Embryonic facial prominence (tissue), 1 donor: Measurements from ENCODE around the gene ANKS1B.

ENCODE experiments used
- DNase-seq: peaks from one replicate; pipeline ENCODE4 v3.0.0-alpha.2; 2016; ENCODE audit errors: extremely low spot score

The ANKS1B gene

DNA sequence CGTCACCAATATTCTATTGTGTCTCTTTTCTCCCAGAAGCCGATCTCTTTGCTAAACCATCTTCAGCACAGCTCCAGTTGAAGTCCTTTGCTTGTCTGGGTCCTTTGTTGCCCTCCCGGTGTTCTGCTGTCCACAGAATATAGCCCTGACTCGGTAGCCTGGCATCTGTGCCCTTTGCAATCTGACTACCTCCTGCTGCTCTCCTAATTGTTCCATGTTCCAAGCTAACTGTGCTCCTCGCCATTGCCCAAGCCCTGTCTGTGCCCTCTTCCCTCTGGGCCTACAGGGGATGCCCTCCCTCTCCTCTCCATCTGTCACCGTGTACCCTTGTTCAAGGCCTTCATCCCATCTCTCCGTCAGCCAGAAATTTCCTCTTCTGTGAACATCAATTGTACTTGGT lies 1033.3 kb downstream of the ANKS1B start:
- no peak for DNase-seq

DNA sequence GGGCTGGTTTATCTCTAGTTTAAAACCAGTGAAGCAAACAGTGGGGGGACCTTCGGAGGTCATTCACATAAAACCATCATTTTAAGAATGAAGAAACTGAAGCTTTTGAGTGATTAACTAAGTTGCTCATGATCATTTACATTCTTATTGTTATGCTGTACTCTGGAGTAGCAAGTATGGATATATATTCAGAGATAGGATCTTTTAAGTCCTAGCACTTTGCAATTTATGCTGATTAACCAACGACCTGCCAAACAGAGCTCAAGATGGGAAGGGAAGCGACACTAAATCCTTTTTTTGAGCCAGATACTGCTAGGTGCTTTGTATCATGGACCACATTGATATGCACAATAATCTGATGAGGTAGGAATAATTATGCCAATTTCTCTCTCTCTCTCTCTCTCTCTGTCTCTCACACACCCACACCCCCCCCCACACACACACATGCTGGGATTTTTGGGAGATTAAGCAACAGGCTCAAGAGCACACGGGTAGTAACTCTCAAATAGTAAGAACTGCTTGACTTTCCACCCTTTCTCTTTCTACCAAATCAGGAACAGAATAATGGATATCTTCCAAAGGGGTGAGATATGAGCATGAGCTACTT lies 1036.3 kb downstream of the ANKS1B start:
- DNase-seq, result no peak

DNA sequence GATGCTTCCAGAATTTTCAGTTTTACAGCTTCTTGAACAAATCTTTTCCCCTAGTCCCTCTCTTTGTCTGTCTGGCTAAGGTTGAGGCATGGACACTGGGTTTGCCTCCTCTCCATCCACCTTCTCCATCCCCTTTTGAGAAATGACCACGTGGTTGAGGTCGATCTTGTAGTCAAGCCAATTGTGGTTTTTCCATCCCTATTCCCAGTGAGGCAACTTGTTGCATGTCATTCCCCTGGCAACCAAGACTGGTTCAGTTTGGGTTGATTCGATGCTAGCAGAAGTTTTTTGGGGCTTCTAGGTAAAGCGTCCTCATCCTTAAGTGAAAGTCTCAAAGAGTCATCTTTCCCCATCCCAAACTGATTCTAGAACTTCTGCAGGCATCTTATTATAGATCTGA lies 1038.9 kb downstream of the ANKS1B start:
- no peak for DNase-seq

DNA sequence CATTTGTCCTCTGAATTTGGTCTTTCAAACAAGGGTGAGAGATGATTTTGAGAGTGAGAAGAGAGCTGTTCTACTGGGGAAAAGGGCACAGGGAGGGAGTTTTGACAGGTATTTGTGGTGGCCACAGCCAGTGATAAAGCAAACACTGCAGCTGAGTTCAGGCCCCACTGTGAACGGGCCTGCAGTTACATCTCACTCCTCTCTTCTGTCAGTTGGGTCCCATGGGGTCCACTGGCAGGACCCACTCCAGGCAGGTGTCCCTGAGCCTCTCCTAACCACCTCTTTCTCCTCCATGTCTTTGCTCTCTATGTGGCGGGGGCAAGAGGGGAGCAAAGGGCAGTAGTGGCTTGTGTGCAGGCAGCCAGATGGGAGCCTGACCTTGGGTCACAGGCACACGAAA lies 1044.8 kb downstream of the ANKS1B start:
- DNase-seq, result no peak

DNA sequence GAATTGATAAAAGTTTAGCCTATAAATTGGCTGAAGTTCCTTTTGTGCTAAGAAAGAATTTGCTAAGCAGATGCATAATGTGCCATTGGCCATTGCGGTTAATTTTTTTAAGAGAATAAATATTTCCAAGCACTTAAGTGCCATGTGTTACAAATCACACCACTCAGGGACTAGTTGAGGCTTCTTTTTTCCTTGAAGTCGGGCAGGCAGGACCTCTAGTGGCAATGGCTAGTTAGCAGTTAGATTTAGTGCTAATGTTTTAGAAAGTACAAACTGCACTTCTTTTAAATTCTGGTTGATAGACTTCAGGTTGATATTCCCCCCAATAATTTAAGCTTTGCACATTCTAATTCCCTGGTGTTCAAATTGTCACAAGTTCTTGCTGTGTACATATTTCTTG lies 1045.4 kb downstream of the ANKS1B start:
- no peak for DNase-seq

DNA sequence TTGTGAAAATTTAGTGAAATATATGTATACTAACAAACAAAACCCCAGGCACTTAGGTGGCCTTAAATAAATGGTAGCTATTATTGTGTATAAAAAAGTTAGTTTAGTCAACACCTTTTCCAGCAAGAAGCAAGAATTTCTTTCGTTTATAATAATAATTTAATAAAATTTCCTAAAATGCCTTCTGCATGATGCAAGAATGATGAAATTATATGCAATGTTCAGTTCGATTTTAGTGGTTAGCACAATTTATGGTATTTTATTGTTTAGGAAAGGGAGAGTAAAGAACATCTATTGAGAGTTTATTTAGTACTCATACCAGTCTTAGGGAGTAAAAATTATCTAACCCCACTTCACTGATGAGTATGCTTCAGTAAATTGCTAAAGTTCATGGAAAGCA lies 1048.9 kb downstream of the ANKS1B start:
- no peak for DNase-seq

DNA sequence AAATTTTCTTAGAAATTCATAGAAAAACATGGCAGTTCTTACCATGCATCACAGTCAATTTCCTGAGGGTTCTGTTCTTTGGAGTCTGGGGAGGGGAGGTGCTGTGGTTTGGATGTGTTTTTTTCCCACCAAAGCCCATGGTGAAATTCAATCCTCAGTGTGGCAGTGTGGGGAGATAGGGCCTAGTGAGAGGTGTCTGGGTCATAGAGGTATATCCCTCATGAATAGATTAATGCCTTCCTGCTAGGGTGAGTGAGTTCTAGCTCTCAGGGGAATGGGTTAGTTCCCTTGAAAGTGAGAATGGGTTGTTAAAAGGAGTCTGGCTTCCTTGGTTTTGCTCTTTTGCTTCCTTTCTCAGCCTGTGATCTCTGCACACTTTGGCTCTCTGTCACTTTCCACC lies 1061.9 kb downstream of the ANKS1B start:
- no peak for DNase-seq

DNA sequence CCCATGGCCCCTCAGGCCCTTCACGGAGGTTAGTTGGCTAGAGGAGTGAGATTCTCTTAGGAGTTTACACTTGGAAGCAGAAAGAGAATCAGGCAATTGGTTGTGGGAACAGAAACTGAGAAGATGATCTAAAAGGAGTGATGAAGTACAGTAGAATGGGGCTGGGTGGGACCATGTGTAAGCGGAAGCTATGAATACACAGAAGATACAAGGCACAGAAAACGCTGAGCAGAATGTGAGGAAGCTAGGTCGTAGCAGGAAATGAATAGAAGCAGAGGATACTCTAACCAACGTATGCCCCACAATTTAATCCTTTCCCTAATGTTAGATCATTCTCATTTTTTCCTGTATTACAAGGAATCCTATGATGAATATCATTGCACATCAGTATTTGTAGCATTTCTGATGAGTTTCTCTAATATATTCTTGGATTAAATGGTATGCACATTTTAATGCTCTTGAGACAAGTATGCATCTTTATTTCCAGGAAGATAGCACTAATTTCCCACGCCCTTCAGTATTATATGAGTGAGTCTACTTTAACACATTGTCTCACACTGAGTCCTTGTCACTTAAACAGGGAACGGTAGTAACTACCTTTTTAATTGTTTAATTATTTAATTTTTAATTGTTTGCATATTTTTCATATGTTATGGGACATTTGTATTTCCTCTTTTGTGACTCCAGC lies 1066.4 kb downstream of the ANKS1B start:
- DNase-seq, result no peak

DNA sequence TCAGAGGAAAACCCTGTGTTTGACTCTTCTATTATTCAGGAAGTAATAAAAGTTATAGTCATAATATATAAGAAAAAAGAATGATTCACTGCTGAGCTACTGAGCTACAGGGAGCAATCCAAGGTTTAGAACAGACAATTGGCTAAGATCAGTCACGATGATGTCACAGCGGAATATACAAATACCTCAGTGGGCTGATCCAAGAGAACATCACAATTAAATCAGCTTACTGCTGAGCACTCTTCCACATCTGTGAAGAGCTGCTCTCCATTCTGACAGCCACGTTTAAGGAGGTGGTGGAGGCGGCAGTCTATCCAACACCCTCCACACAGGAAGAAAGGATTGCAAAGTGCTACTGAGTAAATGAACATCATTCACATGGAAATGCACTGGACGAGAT lies 1068.6 kb downstream of the ANKS1B start:
- DNase-seq, result no peak

DNA sequence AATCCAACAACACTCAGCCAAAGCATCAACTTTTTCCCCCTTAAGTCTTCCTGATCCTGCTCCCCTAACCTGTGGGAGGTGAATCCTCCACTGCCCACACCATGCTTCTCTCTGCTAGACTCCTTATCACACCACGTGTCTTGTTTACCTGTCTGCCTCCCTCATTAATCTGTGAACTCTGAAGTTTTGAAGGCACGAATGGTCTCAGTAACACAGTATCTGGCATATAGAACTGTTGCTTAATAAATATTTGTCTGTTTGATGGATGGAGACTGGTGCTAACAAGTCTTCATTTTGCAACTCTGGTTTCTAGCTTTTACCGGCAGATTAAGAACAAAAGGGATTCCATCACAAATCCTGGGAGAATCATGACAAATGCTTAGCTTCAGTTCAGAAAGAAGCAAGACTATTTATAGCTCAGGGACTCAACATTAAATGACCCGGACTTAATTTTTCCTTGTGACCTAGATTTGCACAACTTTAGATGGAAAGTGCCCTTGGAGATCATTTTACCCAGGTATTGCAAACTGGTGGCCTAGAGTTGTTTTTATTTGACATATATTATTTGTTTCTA lies 1072.2 kb downstream of the ANKS1B start:
- DNase-seq, result no peak

DNA sequence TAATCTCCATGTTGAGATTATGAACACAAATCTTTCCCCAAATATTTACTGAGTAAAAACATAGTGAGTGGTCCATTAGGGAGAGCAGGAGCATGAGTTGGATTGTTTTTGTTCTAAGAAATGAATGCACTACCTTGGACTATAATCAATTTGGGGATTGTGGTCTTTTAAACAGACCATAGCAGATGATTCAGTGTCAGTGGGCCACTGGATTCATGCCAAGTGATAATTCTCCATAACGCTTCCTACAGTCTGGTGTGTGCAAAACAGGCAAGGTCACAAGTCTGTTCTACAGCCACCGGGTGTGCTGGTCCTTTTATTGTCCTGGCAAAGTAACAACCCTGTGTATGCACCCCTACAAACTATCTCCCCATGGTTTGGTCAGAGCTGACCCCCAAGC lies 1073.3 kb downstream of the ANKS1B start:
- DNase-seq, result no peak

DNA sequence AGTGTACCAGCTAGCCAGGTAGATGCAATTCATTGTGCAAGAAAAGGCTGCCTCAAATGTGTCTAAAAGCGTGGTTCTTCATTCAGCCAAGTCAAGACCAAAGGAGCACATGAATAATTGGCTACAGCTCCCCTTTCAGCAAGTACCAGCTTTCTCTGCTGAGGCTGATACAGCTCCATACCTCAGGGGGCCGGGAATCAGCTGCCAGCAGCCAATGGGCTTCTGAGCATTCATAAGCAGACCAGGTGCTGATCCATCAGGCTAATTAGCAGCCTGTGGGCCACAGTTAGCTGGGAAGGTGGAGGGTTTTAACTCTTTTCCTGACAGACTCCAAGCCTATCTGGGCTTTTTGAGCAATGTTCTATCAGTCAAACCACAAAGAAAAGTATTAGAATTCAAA lies 1075.0 kb downstream of the ANKS1B start:
- DNase-seq, result no peak

DNA sequence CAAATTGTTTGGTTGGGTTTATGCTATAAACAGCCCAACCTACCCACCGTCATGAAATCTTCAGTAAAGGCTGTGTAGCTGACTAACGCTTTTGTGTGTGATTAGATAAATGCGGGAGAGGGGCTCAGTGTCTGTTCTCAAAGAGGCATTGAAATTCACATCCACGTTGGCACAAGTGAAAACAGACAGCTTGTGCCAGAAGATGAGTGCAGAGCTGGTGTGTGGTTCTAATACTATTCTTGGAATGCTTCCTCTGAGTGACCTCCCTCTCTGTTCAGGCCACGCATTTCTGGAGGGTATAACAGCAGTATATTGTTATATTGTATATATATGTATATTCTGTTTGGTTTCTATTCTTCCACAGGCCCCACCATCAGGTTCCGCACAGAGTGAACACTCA lies 1075.9 kb downstream of the ANKS1B start:
- no peak for DNase-seq

DNA sequence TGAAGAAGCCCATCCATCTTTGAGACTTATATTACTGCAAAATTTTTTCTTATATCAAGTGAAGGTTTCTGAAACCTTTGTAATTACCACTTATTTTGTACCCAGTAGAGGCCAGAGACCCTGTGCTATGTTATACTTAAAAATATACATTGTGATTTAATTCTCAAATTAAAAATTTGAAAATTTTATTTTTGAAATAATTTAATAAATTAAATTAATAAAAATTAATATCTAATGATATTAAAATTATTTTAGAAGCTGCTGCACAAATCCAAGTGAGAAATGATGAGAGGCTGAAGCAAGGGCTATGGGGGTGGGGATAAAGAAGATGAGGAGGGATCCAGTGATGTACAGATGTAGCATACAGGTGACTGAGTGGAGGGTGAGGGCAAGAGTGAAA lies 1080.9 kb downstream of the ANKS1B start:
- DNase-seq, result no peak

DNA sequence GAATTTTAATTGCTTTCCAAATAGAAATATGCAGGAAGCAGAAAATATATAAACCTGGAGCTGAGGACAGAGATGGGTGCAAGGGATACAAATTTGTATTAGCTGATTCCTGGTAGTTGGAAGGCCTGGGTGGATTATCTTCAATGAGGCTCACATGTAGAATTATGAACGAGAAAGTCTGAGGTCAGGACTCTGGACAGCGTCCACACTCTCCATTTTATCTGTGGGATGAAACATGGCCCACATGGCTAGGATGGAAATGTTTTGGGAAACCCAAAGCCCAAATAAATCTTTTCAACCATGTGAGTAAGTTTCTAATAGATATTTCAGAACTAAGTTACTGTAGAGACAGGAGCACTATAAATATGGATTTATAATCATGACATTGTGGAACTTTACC lies 1083.5 kb downstream of the ANKS1B start:
- no peak for DNase-seq

DNA sequence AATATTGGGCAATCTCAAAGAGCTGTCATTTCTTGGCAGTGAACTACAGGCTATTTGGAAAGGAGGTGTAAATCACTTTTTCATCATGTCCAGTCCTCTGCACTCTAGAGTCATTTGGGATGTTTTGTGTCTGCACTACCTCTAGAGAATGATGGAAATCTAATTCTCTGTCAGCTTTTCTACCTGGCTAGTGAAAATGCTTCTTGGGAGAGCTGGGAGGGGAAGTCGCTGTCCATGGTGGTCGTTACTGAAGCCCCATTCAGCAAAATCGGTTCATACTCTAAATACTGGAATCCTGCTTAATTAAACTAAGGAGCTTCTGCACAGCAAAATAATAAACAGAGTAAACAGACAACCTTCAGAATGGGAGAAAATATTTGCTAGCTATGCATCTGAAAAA lies 1087.8 kb downstream of the ANKS1B start:
- DNase-seq, result no peak

DNA sequence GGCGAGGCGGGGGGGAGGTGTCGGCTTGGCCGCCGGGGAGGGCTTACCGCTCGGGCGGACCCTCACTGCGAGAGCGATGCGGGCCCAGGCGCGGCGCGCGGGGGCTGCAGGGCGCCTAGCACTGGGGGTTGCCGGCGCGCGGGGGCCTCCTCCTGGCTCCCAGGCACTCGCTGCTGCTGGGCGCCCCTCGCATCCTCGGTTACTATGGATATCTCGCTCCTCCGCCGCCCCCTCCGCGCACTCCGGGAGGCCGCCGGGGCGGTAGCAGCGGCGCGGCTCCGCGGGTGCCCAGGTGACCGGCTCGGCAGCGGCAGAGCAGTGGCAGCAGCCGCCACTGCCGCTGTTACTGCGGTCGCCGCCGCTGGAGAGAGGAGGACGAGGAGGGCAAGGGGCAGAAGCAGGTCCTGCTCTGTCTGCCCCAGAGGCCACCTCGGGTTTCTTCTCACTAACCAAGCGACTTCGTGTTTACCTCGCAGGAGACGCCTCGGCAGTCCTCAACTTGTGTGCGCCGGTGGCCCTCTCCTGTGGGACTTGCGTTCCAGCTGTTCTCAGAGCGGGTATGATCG lies 1089.6 kb downstream of the ANKS1B start:
- no peak for DNase-seq

DNA sequence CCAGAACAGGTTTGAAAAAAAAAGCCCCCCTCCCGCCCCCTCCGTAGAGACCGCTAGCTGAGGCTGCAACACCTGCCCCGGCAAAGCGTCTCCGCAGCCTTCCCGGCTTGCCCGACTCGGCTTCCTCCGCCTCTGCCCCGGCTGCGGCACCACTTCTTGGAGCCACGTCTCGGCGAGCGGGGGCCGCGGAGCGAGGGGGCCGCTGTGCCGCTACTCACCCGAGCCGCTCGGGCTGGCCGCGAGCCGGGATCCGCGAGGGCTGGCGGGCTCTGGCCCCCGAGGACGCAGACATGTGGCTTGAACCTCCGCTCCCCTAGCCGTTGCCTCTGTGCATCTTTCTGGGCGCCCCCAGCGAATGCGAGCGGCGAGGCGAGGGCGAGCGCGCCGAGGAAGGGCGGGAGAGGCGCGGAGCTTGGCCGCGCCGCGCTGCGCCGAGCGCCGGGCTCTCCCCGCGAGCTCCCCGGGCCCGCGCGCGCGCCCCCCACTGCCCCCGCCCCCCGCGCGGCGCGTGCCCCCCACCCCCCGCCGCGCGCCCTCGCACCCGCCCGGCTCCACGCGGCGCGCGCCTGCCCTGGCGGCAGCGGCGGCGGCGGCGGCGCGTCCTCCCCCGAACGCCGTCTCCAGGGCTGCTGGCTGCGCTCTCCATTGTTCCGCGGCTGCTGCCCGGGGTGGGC lies 1090.2 kb downstream of the ANKS1B start:
- DNase-seq, result no peak

DNA sequence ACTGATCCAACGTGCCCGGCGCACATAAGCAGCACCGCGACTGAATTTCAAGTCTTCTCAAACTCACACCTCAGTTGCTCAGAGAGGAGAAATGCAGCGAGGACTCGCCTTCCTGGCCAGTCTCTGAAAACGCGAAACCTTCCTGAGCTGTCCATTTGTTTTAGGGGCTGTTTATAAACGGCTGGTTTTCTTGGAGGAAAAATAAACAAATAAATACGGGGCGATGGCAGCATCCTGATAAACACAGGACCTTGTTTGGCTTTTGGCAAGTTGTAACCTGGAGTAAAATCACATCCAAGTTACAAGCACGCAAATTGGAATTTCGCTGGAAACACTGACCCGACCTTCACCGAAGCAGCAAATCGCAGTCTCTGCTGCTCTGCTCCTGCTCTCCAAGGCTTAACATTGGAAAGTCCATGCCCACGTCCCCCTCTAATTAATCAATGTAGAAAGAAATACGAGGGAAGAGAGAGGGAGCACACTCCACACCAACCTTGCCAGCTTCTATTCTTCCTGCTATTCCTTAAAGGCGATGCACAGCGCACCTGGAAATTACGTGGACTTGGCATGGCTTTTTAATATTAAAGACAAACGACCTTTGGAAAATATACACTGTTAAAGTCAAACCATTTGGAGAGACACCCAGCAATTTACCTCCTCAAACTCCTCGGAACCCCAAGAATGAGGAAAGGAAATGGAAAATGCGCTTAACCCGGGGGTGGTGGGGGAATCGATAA lies 1090.9 kb downstream of the ANKS1B start:
- no peak for DNase-seq

DNA sequence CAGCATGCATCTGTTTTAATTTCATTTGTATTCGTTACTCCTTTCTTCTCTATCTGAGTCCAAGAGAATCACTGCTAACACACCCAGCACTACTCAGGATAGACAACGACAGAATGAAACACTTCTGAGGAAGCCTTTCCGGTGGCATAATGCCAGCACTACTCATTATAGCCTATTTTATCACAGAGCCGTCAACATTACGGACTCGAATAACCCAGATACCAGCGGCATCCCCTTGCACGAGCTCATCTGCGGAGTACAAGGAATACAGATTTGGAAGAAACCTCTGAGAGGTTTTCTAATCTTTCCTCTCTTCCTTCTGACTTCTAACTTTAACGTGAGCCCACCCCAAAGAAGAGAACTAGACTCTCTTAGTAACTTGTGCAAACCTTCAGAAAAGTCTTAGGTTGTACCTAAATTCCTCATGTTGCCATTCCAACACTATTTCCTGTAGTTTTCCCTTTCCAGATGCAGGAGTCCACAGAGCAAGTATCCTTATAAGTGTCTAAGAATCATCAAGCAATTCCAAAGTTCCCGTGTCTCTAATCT lies 1091.5 kb downstream of the ANKS1B start:
- DNase-seq, result no peak

DNA sequence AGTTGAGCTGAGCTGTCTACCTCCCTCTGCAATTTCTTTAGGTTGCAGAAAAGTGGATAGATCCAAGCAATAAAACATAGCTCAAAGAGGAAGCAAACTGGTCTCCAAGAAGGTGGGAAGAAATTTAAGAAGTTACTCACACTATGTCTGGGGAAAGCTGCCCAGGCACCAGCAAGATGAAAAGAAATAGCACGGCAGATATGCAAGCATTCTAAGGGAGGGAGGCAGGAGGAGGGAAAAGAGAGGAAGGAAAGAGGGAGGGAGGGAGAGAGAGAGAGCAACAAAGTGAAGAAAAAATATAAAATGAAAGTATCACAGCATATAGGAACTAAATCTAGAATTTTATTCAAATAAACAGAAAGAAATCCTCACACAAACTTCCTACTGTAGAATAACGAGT lies 1099.0 kb downstream of the ANKS1B start:
- DNase-seq, result no peak

DNA sequence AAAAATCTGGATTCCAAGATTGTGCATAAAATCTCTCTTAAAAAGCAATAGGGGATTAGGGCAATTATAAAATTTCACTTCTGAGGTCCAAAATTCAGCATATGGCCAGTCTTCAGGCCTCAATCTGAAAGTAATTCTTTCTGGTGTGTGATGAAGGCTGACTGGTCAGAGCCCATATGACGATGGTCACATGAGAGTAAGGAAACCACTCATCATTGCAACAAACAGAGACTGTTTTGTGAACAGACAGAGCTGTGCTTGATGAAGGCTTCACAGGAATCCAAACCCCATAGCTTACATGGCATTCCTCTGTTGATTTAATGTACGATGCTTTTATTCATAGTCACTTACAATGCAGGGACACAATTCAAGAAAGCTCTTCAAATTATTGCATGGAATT lies 1101.5 kb downstream of the ANKS1B start:
- no peak for DNase-seq
